Loucy (cell line): Measurements from ENCODE around the gene PODXL.

Experiments
- CTCF ChIP-seq: fragments of 200-600 bp; sonication (generic); conservative IDR thresholded peaks from 2 replicates; pipeline ENCODE4 v1.5.1; 2014; ENCODE audit warnings: mild to moderate bottlenecking, antibody characterized with exemption, low read length
- EZH2phosphoT487 ChIP-seq: fragments of 200-600 bp; IDR thresholded peaks from 2 replicates; pipeline ENCODE4 v1.6.1; 2018; ENCODE audit warnings: antibody characterized with exemption, mild to moderate bottlenecking, moderate library complexity, borderline replicate concordance

GRCh38 chr7:131517218-131517923 is 39.1 kb downstream of the PODXL start:
- TF ChIP-seq CTCF (no peak), EZH2phosphoT487 (no peak)
